Left renal cortex interstitium (tissue), 4 donors: ENCODE results near the gene SORCS2. TPM values are rescaled to one million over a fixed set of nuclear protein-coding genes. Genes with fewer than 3 reads are reported as not detected.
"Not testable (repeated sequence)": the region's sequence is repeated elsewhere in the genome, so short reads cannot be mapped to it uniquely, and the experiment has no call there.

Experiments
- DNase-seq, 4 donors: peaks; one replicate each; pipeline ENCODE4 v3.0.0-alpha.2; 2013; ENCODE audit warnings: low read depth in 4 of 4, low spot score in 2 of 4, missing footprints in 1 of 4
- polyA plus RNA-seq, 4 donors: library from polyadenylated mRNA; unstranded; fragments of 120-200 nt; gene quantifications; one replicate each; pipeline ENCODE4 v1.2.1, GENCODE V29; 2013; ENCODE audit not compliant: insufficient read length in 4 of 4

The SORCS2 gene
- polyA plus RNA-seq, 4 donors = 3.7 to 11.5 (median 8.4) TPM

GRCh38 chr4:7549866-7550265 lies 357.5 kb downstream of the SORCS2 start:
- DNase-seq = no peak

DNA sequence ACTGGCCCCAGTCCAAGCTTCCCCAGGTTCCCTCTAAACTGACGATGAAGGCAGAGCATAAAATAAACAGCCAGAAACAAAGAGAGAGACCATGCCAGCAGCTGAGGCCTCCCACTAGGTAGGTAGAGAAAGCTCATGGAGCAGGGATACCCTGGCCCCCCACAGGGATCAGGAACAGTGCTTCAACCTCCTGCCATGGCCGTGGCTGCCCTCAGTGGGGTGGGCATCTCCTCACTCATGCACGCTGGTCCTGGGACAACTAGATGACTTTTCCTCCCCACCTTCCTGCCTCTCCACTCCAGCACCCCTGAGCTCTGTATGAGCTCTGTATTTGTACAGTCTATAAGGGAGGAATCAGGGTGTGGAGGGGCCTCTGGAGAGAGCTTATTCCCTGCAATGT lies 360.1 kb downstream of the SORCS2 start:
- no peak for DNase-seq

GRCh38 chr4:7553280-7553679 lies 360.9 kb downstream of the SORCS2 start:
- DNase-seq = no peak

DNA sequence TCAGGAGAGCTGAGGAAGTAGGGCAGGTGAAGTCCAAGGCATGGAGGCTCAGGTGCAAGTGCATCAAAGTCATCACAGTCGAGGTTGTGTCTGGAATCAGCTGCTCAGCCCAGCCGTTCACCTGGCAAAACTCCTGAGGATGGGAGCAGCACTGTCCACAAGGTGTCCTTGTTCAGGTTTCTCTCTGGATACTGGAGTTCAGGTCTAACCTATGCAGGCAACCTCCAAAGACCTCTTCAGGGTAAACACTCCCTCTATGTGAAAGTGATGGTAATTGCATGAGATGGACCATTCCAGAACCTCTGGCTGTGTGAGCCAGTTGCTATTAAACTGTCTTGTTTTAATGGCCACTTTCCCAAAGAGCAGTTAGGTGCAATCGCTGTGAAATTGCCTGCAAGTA lies 362.6 kb downstream of the SORCS2 start:
- DNase-seq = no peak

DNA sequence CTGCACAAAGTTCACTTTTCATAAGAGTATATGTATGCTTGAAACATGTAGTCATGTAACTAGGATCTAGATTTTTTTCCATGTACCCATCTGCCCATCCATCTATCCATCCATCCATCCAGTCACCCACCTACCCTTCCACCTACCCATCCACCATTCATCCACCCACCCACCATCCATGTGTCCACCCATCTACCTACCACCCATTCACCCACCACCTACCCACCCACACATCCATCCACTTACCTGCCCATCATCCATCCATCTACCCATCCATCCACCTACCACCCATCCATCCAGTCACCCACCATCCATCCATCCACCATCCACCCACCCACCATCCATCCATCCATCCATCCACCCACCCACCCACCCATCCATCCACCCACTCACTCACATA lies 364.2 kb downstream of the SORCS2 start:
- DNase-seq = no peak

DNA sequence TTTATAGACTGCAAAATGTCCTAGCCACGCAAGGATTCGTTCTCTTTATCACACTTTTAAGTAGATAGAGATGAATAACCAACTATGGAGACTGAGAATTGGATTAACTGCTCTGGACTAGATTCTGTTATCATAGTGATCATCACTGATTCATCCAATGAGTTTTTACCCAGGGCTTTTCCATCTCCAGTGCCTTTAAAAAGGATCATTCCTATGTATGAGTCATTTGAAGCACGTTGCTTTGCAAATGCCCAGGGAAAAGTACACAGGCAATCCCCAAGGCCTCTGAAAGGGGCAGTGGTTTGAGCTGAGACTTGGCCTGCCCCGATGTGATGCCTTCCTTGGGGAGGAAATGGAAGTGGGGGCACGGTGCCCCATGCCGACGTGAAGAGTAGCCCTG lies 365.1 kb downstream of the SORCS2 start:
- DNase-seq = no peak

DNA sequence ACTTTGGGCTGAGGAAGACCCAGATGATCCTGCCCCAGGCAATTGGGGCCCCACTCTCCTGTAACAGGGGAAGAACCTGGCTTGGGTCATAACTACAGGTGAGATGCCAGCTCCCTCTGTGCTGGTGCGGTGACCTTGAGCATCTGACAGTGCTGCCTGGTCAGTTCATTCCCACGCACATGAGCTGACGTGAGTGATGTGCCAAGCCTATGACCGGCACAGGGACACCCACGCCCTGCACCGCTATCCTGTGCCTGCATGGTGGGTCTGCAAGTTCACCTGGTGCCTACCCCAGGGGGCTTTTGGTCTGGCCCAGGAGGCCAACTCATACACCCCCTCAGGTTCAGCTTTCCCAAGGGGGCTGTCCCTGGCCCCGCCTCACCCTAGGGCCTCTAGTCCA lies 366.1 kb downstream of the SORCS2 start:
- DNase-seq = no peak

GRCh38 chr4:7559316-7559715 lies 367.0 kb downstream of the SORCS2 start:
- DNase-seq = no peak

- no peak for DNase-seq
Observed at GRCh38 chr4:7559741-7560395, 367.5 kb downstream of the SORCS2 start.

GRCh38 chr4:7561557-7561956 lies 369.2 kb downstream of the SORCS2 start:
- DNase-seq = no peak

- DNase-seq = no peak
Observed at GRCh38 chr4:7564242-7564641, 371.9 kb downstream of the SORCS2 start.

DNA sequence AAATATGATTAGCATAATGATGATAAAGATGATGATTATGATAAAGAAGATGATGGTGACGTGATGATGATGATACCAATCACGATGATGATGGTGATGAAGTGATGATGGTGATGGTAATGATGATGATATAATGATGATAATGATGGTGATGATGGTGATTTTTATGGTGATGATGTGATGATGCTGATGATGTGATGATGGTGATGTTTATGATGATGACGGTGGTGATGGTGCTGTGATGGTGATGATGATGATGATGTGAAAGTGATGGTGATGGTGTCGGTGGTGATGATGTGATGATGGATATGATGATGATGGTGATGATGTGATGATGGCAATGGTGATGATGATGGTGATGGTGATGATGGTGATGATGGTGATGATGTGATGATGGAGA lies 373.1 kb downstream of the SORCS2 start:
- no peak for DNase-seq

- DNase-seq = no peak
Observed at GRCh38 chr4:7569810-7570783, 377.8 kb downstream of the SORCS2 start.

DNA sequence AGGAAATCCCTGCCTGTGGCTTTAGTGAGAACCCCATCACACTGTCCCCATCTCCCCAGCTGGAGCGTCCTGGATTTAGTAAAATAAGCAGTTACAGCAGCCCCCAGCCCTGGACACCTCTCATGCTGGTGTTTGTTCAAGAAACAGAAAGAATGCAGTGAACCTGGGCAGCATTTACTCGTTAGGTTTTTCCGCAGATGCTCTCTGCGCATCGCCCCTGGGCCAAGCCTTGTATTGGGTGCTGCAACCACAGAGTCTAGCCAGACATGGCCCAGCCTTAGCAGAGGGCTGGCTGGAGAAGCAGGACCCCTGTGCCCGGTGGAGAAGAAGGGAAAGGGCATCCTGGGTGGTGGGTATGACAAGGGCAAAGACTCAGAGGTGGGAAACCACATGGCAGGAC lies 378.7 kb downstream of the SORCS2 start:
- no peak for DNase-seq

DNA sequence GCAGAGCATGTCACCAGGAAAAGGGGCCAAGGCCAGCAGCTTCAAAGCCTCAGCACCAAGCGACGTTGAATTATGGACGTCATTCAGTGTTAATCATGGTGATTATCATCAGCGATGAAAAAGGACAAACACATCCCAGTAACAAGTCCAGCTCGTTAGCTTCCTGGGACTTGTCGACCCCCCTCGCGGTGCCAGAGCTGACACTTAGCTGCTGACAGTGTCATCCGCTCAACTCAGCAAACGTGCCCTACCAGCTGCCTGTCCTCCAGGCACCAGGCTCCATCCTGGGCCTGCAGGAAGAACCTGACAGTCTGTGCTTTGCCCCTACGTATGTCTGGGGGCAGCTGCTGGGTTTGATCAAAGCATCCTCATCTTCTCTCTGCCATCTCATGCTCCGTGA lies 379.4 kb downstream of the SORCS2 start:
- no peak for DNase-seq

DNA sequence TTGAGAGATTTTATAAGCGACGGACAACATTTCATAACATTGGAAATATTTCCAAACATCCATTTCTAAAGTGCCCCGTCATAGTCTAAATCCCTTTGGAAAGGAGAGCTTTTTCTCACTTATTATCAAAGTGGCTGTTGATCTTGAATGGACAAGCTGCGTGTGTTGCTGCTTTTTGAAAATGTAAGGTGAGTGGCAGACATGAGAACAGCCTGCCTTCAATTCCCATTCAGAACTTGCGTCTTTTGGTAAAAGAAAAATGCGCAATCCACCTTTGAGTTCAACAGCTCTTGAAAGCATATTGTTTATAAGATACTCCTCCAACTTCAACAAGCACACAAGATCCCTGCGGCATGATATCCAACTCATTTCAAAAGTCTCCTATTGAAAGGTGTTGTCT lies 380.6 kb downstream of the SORCS2 start:
- no peak for DNase-seq

GRCh38 chr4:7573576-7574091 lies 381.3 kb downstream of the SORCS2 start:
- DNase-seq = no peak

DNA sequence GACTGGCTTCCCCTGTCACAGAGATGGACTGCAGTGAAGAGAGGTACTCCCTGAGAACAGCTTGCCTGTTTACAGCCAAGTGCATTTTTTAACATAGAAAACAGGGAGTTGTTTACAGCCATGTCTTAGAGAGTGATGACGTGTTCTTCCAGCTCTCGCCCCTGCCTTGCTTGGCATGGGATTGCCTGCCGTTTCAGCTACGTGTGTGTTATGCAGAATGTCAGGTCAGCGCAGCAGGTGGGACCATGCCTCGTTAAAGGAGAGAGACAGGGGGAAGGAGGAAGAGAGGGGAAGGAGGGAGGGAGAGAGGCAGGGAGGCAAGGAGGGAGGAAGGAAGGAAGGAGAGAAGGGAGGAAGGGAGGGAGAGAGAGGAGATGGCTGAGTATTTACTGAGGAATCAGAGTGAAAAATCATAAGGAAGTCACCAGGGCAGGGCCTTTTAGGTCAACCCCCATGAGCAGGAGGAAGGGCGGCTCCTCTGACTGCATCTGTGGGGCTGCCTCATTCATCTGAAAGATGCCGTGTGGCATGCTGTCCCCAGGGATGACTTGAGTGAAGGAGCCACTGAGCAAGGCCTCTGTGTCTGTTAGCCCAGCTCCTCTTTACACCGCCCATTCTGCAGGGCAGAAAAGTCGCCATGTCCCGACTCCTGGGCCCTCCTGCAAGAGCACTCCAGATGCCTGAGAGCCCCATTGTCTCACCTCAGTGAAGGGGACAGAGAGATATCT lies 382.1 kb downstream of the SORCS2 start:
- no peak for DNase-seq

DNA sequence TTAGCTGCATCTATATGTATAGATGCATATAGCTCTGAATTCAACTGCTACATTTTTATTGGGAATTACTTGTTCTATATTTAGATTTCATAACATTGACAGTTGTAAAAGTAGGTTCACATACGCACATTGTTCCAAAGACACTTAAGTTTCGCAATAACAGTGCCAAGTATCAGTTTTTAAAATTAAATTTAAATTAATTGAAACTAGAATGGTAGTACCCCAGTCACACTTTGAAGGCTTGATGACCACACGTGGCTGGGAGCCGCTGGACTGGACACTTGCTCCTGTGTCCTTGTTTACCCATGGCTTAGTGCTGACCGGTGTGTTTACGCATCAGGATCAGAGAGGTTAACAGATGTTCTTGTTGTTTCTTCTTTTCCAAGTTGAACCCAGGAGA lies 383.1 kb downstream of the SORCS2 start:
- DNase-seq = no peak

DNA sequence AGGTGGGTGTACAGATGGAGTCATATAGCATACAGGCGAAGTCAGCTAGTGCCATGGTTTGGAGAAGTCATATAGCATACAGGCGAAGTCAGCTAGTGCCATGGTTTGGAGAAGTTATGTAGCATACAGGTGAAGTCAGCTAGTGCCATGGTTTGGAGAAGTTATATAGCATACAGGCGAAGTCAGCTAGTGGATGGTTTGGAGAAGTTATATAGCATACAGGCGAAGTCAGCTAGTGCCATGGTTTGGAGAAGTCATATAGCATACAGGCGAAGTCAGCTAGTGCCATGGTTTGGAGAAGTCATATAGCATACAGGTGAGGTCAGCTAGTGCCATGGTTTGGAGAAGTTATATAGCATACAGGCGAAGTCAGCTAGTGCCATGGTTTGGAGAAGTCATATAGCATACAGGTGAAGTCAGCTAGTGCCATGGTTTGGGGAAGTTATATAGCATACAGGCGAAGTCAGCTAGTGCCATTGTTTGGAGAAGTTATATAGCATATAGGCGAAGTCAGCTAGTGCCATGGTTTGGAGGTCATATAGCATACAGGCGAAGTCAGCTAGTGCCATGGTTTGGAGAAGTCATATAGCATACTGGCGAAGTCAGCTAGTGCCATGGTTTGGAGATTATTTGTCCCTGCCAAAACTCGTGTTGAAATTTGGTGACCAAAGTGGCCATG lies 385.2 kb downstream of the SORCS2 start:
- DNase-seq = not testable (repeated sequence)
